OCI-M2 (cell line): Measurements from ENCODE around the gene TOP3A.

Experiments used
- DNase-seq: peaks from one replicate; lab custom pipeline; 2025; ENCODE audit not compliant: unreplicated experiment; lab: John Stamatoyannopoulos, UW

Gene TOP3A

GRCh38 chr17:18233803-18234518 lies 80.8 kb downstream of the TOP3A start:
- DNase-seq: no peak

- no peak for DNase-seq
Measured at GRCh38 chr17:18231164-18231563, 83.6 kb downstream of the TOP3A start.

GRCh38 chr17:18230288-18231141 lies 84.3 kb downstream of the TOP3A start:
- DNase-seq: no peak

GRCh38 chr17:18229771-18230170 lies 85.0 kb downstream of the TOP3A start:
- no peak for DNase-seq

- DNase-seq: no peak
Measured at GRCh38 chr17:18229254-18229653, 85.5 kb downstream of the TOP3A start.

GRCh38 chr17:18228176-18228682 lies 86.6 kb downstream of the TOP3A start:
- DNase-seq: no peak

GRCh38 chr17:18227635-18228034 lies 87.2 kb downstream of the TOP3A start:
- DNase-seq: no peak

GRCh38 chr17:18226284-18226945 lies 88.4 kb downstream of the TOP3A start:
- DNase-seq: no peak

GRCh38 chr17:18225642-18226283 lies 89.0 kb downstream of the TOP3A start:
- no peak for DNase-seq

- peak; percentile 43 for DNase-seq
Measured at GRCh38 chr17:18225121-18225641, 89.6 kb downstream of the TOP3A start, which contains the start of gene LLGL1. Gene LLGL1 (plus strand): TSS chr17:18225635. CDS start chr17:18225683, 48 bp downstream.

GRCh38 chr17:18224387-18225120 lies 90.2 kb downstream of the TOP3A start:
- no peak for DNase-seq

- DNase-seq: no peak
Measured at GRCh38 chr17:18224053-18224386, 90.8 kb downstream of the TOP3A start.
